Tibial nerve (tissue), 4 donors: ENCODE results near the gene LSAMP.

Experiments used
- EP300 ChIP-seq, 2 donors: sonication (generic); formaldehyde crosslinking; IDR thresholded peaks; one replicate each; pipeline ENCODE4 v1.6.1; 2017; ENCODE audit warnings: antibody characterized with exemption in 2 of 2, mild to moderate bottlenecking in 1 of 2
- POLR2A ChIP-seq, 2 donors: fragments of 450-650 bp; IDR thresholded peaks; one replicate each; pipeline ENCODE4 v1.6.1; 2017; ENCODE audit warnings: antibody characterized with exemption in 2 of 2, mild to moderate bottlenecking in 2 of 2, moderate library complexity in 2 of 2
- TF ChIP-seq, protein P1 (sequence below), 5 experiments: fragments of 200-600 bp in 3 of 5; fragments of 450-650 bp in 2 of 5; sonication (generic) in 3 of 5; IDR thresholded peaks; one replicate each; pipeline ENCODE4 v1.5.1; 2016 to 2019; ENCODE audit warnings: antibody characterized with exemption in 5 of 5, mild to moderate bottlenecking in 3 of 5, moderate library complexity in 2 of 5

DNA sequence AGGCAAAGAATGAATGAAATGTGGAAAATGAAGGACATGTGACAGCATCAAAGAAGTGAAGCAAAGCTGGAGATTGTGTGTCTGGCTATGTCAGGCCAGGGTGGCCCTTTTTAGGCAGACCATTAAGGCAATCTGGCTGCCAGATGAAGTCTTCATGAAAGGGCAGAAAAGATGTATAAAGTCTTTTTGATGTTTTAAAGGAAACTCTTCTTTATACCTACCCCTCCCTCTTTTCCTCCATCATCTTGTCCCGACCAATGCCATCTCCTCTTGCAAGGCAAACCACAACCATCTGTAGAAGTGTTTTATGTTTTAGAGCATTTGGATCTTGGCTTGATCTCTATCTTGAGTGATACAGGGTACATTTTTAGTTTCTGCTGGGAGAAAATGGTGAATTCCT, 259.2 kb downstream of the LSAMP start:
- TF ChIP-seq, protein P1, sequence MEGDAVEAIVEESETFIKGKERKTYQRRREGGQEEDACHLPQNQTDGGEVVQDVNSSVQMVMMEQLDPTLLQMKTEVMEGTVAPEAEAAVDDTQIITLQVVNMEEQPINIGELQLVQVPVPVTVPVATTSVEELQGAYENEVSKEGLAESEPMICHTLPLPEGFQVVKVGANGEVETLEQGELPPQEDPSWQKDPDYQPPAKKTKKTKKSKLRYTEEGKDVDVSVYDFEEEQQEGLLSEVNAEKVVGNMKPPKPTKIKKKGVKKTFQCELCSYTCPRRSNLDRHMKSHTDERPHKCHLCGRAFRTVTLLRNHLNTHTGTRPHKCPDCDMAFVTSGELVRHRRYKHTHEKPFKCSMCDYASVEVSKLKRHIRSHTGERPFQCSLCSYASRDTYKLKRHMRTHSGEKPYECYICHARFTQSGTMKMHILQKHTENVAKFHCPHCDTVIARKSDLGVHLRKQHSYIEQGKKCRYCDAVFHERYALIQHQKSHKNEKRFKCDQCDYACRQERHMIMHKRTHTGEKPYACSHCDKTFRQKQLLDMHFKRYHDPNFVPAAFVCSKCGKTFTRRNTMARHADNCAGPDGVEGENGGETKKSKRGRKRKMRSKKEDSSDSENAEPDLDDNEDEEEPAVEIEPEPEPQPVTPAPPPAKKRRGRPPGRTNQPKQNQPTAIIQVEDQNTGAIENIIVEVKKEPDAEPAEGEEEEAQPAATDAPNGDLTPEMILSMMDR (IDR thresholded peaks at IDR 0.05) = no peak
- TF ChIP-seq POLR2A (IDR thresholded peaks at IDR 0.05) (no peak), EP300 (IDR thresholded peaks at IDR 0.05) (no peak)
